Neural cell (in vitro differentiated cells): ENCODE data around the gene NDUFS7. TPM values are rescaled to one million over a fixed set of nuclear protein-coding genes. Genes with fewer than 3 reads are reported as not detected.

Experiments
- H2AFZ ChIP-seq: fragments of 200-600, 300-800 bp; sonication (generic), shearing (Covaris generic); 2 replicates; pipeline ENCODE4 v1.6.0; 2014; ENCODE audit warnings: low read depth, mild to moderate bottlenecking, antibody characterized with exemption, low read length, moderate library complexity
- H3F3A ChIP-seq: fragments of 200-600 bp; shearing (Covaris generic); 2 replicates; pipeline ENCODE4 v1.6.1; 2016; ENCODE audit warnings: mild to moderate bottlenecking, moderate library complexity, mixed read lengths, antibody characterized with exemption, low read length; ENCODE audit not compliant: insufficient read depth, poor library complexity, severe bottlenecking
- H3K27ac ChIP-seq: fragments of 200-600, 300-800 bp; sonication (generic), shearing (Covaris generic); 2 replicates; pipeline ENCODE4 v1.5.1; 2014; ENCODE audit warnings: mild to moderate bottlenecking, low read length, moderate library complexity
- H3K27me3 ChIP-seq: fragments of 300-800, 200-600 bp; sonication (generic), shearing (Covaris generic); 2 replicates; pipeline ENCODE4 v1.6.0; 2014; ENCODE audit warnings: mild to moderate bottlenecking, low read depth, low read length, moderate library complexity; ENCODE audit not compliant: insufficient read depth
- H3K36me3 ChIP-seq: fragments of 300-800, 200-600 bp; sonication (generic), shearing (Covaris generic); 2 replicates; pipeline ENCODE4 v1.5.1; 2014; ENCODE audit warnings: mild to moderate bottlenecking, antibody characterized with exemption, low read length, moderate library complexity; ENCODE audit not compliant: insufficient read depth
- H3K4me2 ChIP-seq: fragments of 300-800, 200-600 bp; sonication (generic), shearing (Covaris generic); 2 replicates; pipeline ENCODE4 v1.6.0; 2014; ENCODE audit warnings: mild to moderate bottlenecking, low read length
- H3K4me3 ChIP-seq: fragments of 300-800, 200-600 bp; sonication (generic), shearing (Covaris generic); 2 replicates; pipeline ENCODE4 v1.5.1; 2014; ENCODE audit warnings: mild to moderate bottlenecking, low read length, moderate library complexity
- H3K79me2 ChIP-seq: fragments of 200-600 bp; shearing (Covaris generic); replicated peaks from 2 replicates; pipeline ENCODE4 v1.6.0; 2014; ENCODE audit warnings: mild to moderate bottlenecking, low read length, moderate library complexity; ENCODE audit not compliant: insufficient read depth
- H3K9ac ChIP-seq: fragments of 300-800, 200-600 bp; sonication (generic), shearing (Covaris generic); 2 replicates; pipeline ENCODE4 v1.6.1; 2016; ENCODE audit warnings: mild to moderate bottlenecking, low read length, mixed read lengths
- H3K9me2 ChIP-seq: fragments of 200-600 bp; shearing (Covaris generic); 2 replicates; pipeline ENCODE4 v1.6.1; 2016; ENCODE audit warnings: mild to moderate bottlenecking, low read length, mixed read lengths; ENCODE audit not compliant: insufficient read depth
- H3K9me3 ChIP-seq: fragments of 200-600, 300-800 bp; sonication (generic), shearing (Covaris generic); 2 replicates; pipeline ENCODE4 v1.6.1; 2016; ENCODE audit warnings: mild to moderate bottlenecking, mixed run types, low read length, moderate library complexity, mixed read lengths
- H4K20me1 ChIP-seq: fragments of 200-600 bp; shearing (Covaris generic); 2 replicates; pipeline ENCODE4 v1.6.1; 2016; ENCODE audit warnings: mild to moderate bottlenecking, mixed run types; ENCODE audit not compliant: insufficient read depth
- CTCF ChIP-seq: fragments of 450-650 bp; IDR thresholded peaks from 2 replicates; pipeline ENCODE4 v1.5.1; 2014; ENCODE audit warnings: antibody characterized with exemption, mild to moderate bottlenecking, moderate library complexity; ENCODE audit not compliant: poor library complexity, severe bottlenecking
- EP300 ChIP-seq: fragments of 450-650 bp; conservative IDR thresholded peaks from 2 replicates; pipeline ENCODE4 v1.6.1; 2014; ENCODE audit warnings: antibody characterized with exemption, mild to moderate bottlenecking, moderate library complexity; ENCODE audit not compliant: poor library complexity, severe bottlenecking
- EZH2 ChIP-seq: fragments of 200-600, 300-800 bp; shearing (Covaris generic), sonication (generic); IDR thresholded peaks from 2 replicates; pipeline ENCODE4 v1.6.1; 2014; ENCODE audit warnings: antibody characterized with exemption, low read length, borderline replicate concordance, mild to moderate bottlenecking; ENCODE audit not compliant: insufficient read depth, poor library complexity, severe bottlenecking
- MXI1 ChIP-seq: fragments of 450-650 bp; conservative IDR thresholded peaks from 2 replicates; pipeline ENCODE4 v1.6.1; 2014; ENCODE audit warnings: antibody characterized with exemption, mild to moderate bottlenecking; ENCODE audit not compliant: poor library complexity, severe bottlenecking
- POLR2AphosphoS5 ChIP-seq: IDR thresholded peaks from 2 replicates; pipeline ENCODE4 v1.6.1; 2012
- RAD21 ChIP-seq: fragments of 450-650 bp; conservative IDR thresholded peaks from 2 replicates; pipeline ENCODE4 v1.6.1; 2014; ENCODE audit warnings: antibody characterized with exemption, mild to moderate bottlenecking, moderate library complexity
- REST ChIP-seq: IDR thresholded peaks from 2 replicates; pipeline ENCODE4 v1.6.1; 2012; ENCODE audit warnings: borderline replicate concordance
- SMC3 ChIP-seq: fragments of 450-650 bp; conservative IDR thresholded peaks from 2 replicates; pipeline ENCODE4 v1.6.1; 2014; ENCODE audit warnings: antibody characterized with exemption, mild to moderate bottlenecking, moderate library complexity; ENCODE audit not compliant: poor library complexity
- TAF1 ChIP-seq: IDR thresholded peaks from 2 replicates; pipeline ENCODE4 v1.6.1; 2012; ENCODE audit warnings: low read depth
- polyA minus RNA-seq: library from RNA; depleted of rRNA, polyadenylated mRNA; stranded (reverse); fragments of >200 nt; gene quantifications from 2 replicates; pipeline ENCODE4 v1.2.3, GENCODE V29; 2014
- polyA plus RNA-seq: library from polyadenylated mRNA; depleted of rRNA; stranded (reverse); fragments of >200 nt; gene quantifications from 2 replicates; pipeline ENCODE4 v1.2.3, GENCODE V29; 2014

The NDUFS7 gene
- polyA plus RNA-seq (192 and 196 TPM in 2 replicates), polyA minus RNA-seq (53.8 and 57.0 TPM in 2 replicates)

GRCh38 chr19:1383312-1384084, at the start of gene NDUFS7:
Gene NDUFS7, plus strand, starts transcription at chr19:1383907. Its CDS starts 20 bp downstream, at chr19:1383927.
- Histone ChIP-seq H3F3A (no peaks in the 10 kb centered on the region), H3K9ac (peak within 1 kb of the TSS; percentile 85), H4K20me1 (no peaks in the 10 kb centered on the region), H3K9me2 (no peaks in the 10 kb centered on the region), H3K79me2 (peaks cover 10% of the 10 kb centered on the region), H3K36me3 (no peaks in the 10 kb centered on the region), H3K4me2 (peak within 1 kb of the TSS; percentile 90), H2AFZ (peak within 1 kb of the TSS; percentile 69), H3K9me3 (no peaks in the 10 kb centered on the region), H3K27me3 (no peaks in the 10 kb centered on the region), H3K4me3 (peak within 1 kb of the TSS; percentile 99), H3K27ac (peak within 1 kb of the TSS; percentile 80)
- TF ChIP-seq CTCF (peak; percentile 66), MXI1 (peak; percentile 87), EZH2 (no peak), REST (peak; percentile 54), SMC3 (peak; percentile 68), TAF1 (peak; percentile 61), POLR2AphosphoS5 (peak; percentile 85), RAD21 (peak; percentile 50), EP300 (peak; percentile 83)

GRCh38 chr19:1336079-1336684, 47.5 kb upstream of the NDUFS7 start:
- Histone ChIP-seq H3K4me3 (no peak overlapping the region), H3K9me3 (no peaks in the 10 kb centered on the region), H3K36me3 (no peaks in the 10 kb centered on the region), H3K9ac (no peak overlapping the region), H3K4me2 (no peak overlapping the region), H4K20me1 (no peaks in the 10 kb centered on the region), H3K27ac (no peak overlapping the region), H3K9me2 (no peaks in the 10 kb centered on the region), H3K27me3 (no peaks in the 10 kb centered on the region), H3K79me2 (no peaks in the 10 kb centered on the region), H2AFZ (no peak overlapping the region), H3F3A (no peaks in the 10 kb centered on the region)
- TF ChIP-seq SMC3 = no peak
- TF ChIP-seq CTCF = no peak
- TF ChIP-seq EZH2 = no peak
- no peak for TF ChIP-seq EP300
- no peak for TF ChIP-seq MXI1
